ENCODE results near the gene DMKN.

Gene DMKN

GRCh38 chr19:35511337-35511736, 2.1 kb downstream of the DMKN start:
- no peak overlapping the region for H3K27ac ChIP-seq
- H3K9me3 ChIP-seq (ENCODE audit: low read depth, low read length) = no peaks in the 10 kb centered on the region
- DNase-seq (ENCODE audit: low read depth, low spot score) = no peak
- TF ChIP-seq EZH2 (IDR thresholded peaks at IDR 0.05) = no peak
- no peak for TF ChIP-seq FOXP2 (optimal IDR thresholded peaks at IDR 0.05; ENCODE audit: control extremely low read depth, extremely low read length, insufficient read depth)
- TF ChIP-seq POLR2AphosphoS5 (IDR thresholded peaks at IDR 0.05; ENCODE audit: borderline replicate concordance, low read depth, low read length) = no peak
- no peak overlapping the region for H3K9ac ChIP-seq (ENCODE audit: insufficient read length)
- no peak overlapping the region for H3K4me3 ChIP-seq
- no peaks in the 10 kb centered on the region for H3K36me3 ChIP-seq (ENCODE audit: insufficient read depth, low read length)

- TF ChIP-seq POLR2AphosphoS5 (IDR thresholded peaks at IDR 0.05; ENCODE audit: borderline replicate concordance, low read depth, low read length) = no peak
- no peak for TF ChIP-seq EZH2 (IDR thresholded peaks at IDR 0.05)
- TF ChIP-seq FOXP2 (optimal IDR thresholded peaks at IDR 0.05; ENCODE audit: control extremely low read depth, extremely low read length, insufficient read depth) = no peak
- DNase-seq (ENCODE audit: low read depth, low spot score) = no peak
- no peaks in the 10 kb centered on the region for H3K36me3 ChIP-seq (ENCODE audit: insufficient read depth, low read length)
- no peak overlapping the region for H3K27ac ChIP-seq
- no peaks in the 10 kb centered on the region for H3K9me3 ChIP-seq (ENCODE audit: low read depth, low read length)
- H3K4me3 ChIP-seq = no peak overlapping the region
- H3K9ac ChIP-seq (ENCODE audit: insufficient read length) = no peak overlapping the region
Observed at GRCh38 chr19:35510626-35510964, 2.9 kb downstream of the DMKN start.

DNA sequence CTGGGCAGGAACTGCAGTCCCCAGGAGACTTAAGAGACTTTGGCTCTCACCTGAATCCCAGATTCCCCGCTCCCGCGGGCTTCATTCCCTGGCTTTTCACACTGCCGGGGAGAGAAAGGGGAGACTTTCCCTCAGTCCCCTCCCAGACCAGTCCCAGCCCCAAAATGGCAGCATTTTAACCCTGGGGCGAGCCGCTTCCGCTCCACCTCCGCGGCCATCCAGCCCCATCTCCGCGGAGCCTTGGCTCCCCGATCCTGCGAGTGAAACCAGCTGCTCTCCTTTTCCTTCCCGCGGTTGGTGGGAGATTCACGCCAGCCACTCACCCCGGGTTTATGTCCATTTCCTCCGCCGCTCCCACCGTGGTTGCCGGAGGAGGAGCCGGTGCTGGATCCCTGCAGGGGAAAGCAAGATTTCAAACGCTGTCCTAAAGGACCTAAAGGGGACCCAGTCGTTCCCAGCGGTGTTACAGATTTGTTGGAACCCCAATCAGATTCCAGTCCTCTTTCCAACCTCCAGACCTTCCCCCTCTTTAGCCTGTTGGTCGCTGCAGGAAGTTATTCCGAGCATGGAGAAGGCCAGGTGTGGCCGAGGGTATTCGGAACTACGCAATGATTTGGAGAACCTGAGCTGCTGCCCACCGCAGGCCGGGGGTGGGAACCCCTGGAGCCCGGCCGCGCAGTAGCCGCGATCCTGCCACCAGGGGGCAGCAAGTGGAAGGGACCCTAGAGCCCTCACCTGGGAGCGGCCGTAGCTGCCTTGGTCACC, 3.4 kb downstream of the DMKN start:
- H3K9ac ChIP-seq (ENCODE audit: insufficient read length) = no peak overlapping the region
- no peaks in the 10 kb centered on the region for H3K36me3 ChIP-seq (ENCODE audit: insufficient read depth, low read length)
- H3K27ac ChIP-seq = no peak overlapping the region
- no peak for TF ChIP-seq FOXP2 (optimal IDR thresholded peaks at IDR 0.05; ENCODE audit: control extremely low read depth, extremely low read length, insufficient read depth)
- TF ChIP-seq POLR2AphosphoS5 (IDR thresholded peaks at IDR 0.05; ENCODE audit: borderline replicate concordance, low read depth, low read length) = no peak
- TF ChIP-seq EZH2 (IDR thresholded peaks at IDR 0.05) = no peak
- no peaks in the 10 kb centered on the region for H3K9me3 ChIP-seq (ENCODE audit: low read depth, low read length)
- DNase-seq (ENCODE audit: low read depth, low spot score) = no peak
- no peak overlapping the region for H3K4me3 ChIP-seq

DNA sequence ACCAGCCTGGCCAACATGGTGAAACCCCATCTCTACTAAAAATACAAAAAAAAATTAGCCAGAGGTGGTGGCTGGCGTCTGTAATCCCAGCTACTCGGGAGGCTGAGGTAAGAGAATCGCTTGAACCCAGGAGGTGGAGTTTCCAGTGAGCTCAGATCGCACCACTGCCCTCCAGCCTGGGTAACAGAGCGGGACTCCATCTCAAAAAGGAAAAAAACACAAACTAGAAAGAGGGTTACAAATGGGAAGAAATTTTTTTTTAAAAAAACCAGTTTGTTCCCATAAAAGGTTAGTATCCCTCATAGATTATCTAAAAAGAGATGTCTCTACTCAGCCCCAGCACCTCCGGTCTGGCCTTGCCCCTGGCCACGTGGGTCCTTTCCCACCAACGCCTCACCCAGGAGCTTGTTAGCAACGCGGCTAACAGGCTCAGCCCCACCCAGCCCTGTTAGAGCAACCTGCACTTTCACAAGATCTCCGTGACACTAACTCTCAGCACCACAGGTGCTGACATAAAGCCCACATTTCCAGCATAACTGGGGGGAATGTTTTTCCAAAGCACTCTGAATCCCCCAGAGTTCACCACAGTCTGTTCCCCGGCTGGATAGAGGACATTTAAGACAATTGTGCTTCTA, 4.3 kb downstream of the DMKN start:
- Histone ChIP-seq H3K9me3 (ENCODE audit: low read depth, low read length) (no peaks in the 10 kb centered on the region), H3K27ac (no peak overlapping the region), H3K36me3 (ENCODE audit: insufficient read depth, low read length) (no peaks in the 10 kb centered on the region), H3K4me3 (no peak overlapping the region), H3K9ac (ENCODE audit: insufficient read length) (no peak overlapping the region)
- DNase-seq (ENCODE audit: low read depth, low spot score) = no peak
- TF ChIP-seq EZH2 (IDR thresholded peaks at IDR 0.05) (no peak), POLR2AphosphoS5 (IDR thresholded peaks at IDR 0.05; ENCODE audit: borderline replicate concordance, low read depth, low read length) (no peak), FOXP2 (optimal IDR thresholded peaks at IDR 0.05; ENCODE audit: control extremely low read depth, extremely low read length, insufficient read depth) (no peak)

DNA sequence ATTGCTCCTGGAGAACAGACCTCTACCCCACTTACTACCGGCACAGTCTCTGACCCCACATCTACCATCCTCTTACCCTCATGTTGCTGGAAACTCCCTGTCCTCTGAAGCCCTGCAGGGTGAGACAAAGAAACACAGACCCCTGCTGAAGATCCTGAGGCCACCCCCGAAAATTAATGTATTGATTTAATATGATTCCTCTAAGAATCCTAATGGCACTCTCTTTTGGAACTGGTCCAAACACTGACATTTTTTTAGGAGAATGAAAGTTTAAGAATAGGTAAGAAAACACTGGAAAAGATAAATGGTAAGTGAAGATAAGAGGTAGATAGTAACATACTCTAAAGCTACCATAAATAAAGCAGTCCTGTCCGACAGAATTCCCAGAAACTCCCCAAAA, 5.3 kb downstream of the DMKN start:
- Histone ChIP-seq H3K36me3 (ENCODE audit: insufficient read depth, low read length) (no peaks in the 10 kb centered on the region), H3K9me3 (ENCODE audit: low read depth, low read length) (no peaks in the 10 kb centered on the region), H3K27ac (no peak overlapping the region), H3K4me3 (no peak overlapping the region), H3K9ac (ENCODE audit: insufficient read length) (no peak overlapping the region)
- DNase-seq (ENCODE audit: low read depth, low spot score) = no peak
- TF ChIP-seq FOXP2 (optimal IDR thresholded peaks at IDR 0.05; ENCODE audit: control extremely low read depth, extremely low read length, insufficient read depth) = no peak
- no peak for TF ChIP-seq POLR2AphosphoS5 (IDR thresholded peaks at IDR 0.05; ENCODE audit: borderline replicate concordance, low read depth, low read length)
- TF ChIP-seq EZH2 (IDR thresholded peaks at IDR 0.05) = no peak

- H3K9ac ChIP-seq (ENCODE audit: insufficient read length) = no peak overlapping the region
- H3K9me3 ChIP-seq (ENCODE audit: low read depth, low read length) = no peaks in the 10 kb centered on the region
- no peaks in the 10 kb centered on the region for H3K36me3 ChIP-seq (ENCODE audit: insufficient read depth, low read length)
- H3K27ac ChIP-seq = no peak overlapping the region
- H3K4me3 ChIP-seq = no peak overlapping the region
- no peak for DNase-seq (ENCODE audit: low read depth, low spot score)
- TF ChIP-seq EZH2 (IDR thresholded peaks at IDR 0.05) (no peak), POLR2AphosphoS5 (IDR thresholded peaks at IDR 0.05; ENCODE audit: borderline replicate concordance, low read depth, low read length) (no peak), FOXP2 (optimal IDR thresholded peaks at IDR 0.05; ENCODE audit: control extremely low read depth, extremely low read length, insufficient read depth) (no peak)
Observed at GRCh38 chr19:35507561-35507960, 5.9 kb downstream of the DMKN start.

- Histone ChIP-seq H3K27ac (no peak overlapping the region), H3K36me3 (ENCODE audit: insufficient read depth, low read length) (no peaks in the 10 kb centered on the region), H3K4me3 (no peak overlapping the region), H3K9me3 (ENCODE audit: low read depth, low read length) (no peaks in the 10 kb centered on the region), H3K9ac (ENCODE audit: insufficient read length) (no peak overlapping the region)
- TF ChIP-seq EZH2 (IDR thresholded peaks at IDR 0.05) (no peak), POLR2AphosphoS5 (IDR thresholded peaks at IDR 0.05; ENCODE audit: borderline replicate concordance, low read depth, low read length) (no peak), FOXP2 (optimal IDR thresholded peaks at IDR 0.05; ENCODE audit: control extremely low read depth, extremely low read length, insufficient read depth) (no peak)
- no peak for DNase-seq (ENCODE audit: low read depth, low spot score)
Observed at GRCh38 chr19:35506011-35506410, 7.4 kb downstream of the DMKN start.

GRCh38 chr19:35502751-35503150, 10.7 kb downstream of the DMKN start:
- H3K4me3 ChIP-seq = no peak overlapping the region
- H3K9ac ChIP-seq (ENCODE audit: insufficient read length) = no peak overlapping the region
- no peak for DNase-seq (ENCODE audit: low read depth, low spot score)
- H3K9me3 ChIP-seq (ENCODE audit: low read depth, low read length) = no peaks in the 10 kb centered on the region
- no peak overlapping the region for H3K27ac ChIP-seq
- no peaks in the 10 kb centered on the region for H3K36me3 ChIP-seq (ENCODE audit: insufficient read depth, low read length)
- no peak for TF ChIP-seq FOXP2 (optimal IDR thresholded peaks at IDR 0.05; ENCODE audit: control extremely low read depth, extremely low read length, insufficient read depth)
